A549 (cell line): ENCODE measurements around the gene CDK4. TPM values are rescaled to one million over a fixed set of nuclear protein-coding genes. Genes with fewer than 3 reads are reported as not detected.

Experiments used
- ATAC-seq, 2 experiments: fragments of 200-7000 bp in 1 of 2; fragments of >200 bp in 1 of 2; cut with Nextera tagmentation in 1 of 2; cut with Tn5 transposase in 1 of 2; 3 replicates each; pipeline versions ENCODE4 v1.8.0 to v1.9.1; 2018 to 2020; ENCODE audit warnings: mild to moderate bottlenecking in 1 of 2, moderate library complexity in 1 of 2
- CTCF ChIA-PET: fragments of 300-600 bp; sonication (Branson Sonifier 250); formaldehyde crosslinking; extraction: SDS; loops from one replicate; lab custom pipeline; 2021; ENCODE audit warnings: antibody characterized with exemption, inconsistent platforms; lab: Yijun Ruan, JAX
- POLR2A ChIA-PET: fragments of 350-600 bp; formaldehyde crosslinking; extraction: SDS; loops from one replicate; lab custom pipeline; 2021; ENCODE audit warnings: antibody characterized with exemption, inconsistent platforms; lab: Yijun Ruan, JAX
- DNase-seq, 2 experiments: peaks; one replicate each; pipeline versions ENCODE4 v3.0.0 to v3.0.0-alpha.2; 2011 to 2016; ENCODE audit warnings: low read depth in 1 of 2, low spot score in 1 of 2
- FAIRE-seq: peaks from 2 replicates; lab custom pipeline; 2011; peaks lifted over from hg19 to GRCh38; lab: Jason Lieb, UNC
- H3K27ac ChIP-seq, 2 experiments: fragments of >200 bp; sonication (Bioruptor Twin); formaldehyde crosslinking; 3 replicates each; pipeline ENCODE4 v1.5.1; 2016 to 2017
- H3K4me1 ChIP-seq: fragments of >200 bp; sonication (Bioruptor Twin); formaldehyde crosslinking; 3 replicates; pipeline ENCODE4 v1.6.1; 2016
- H3K4me2 ChIP-seq: fragments of >200 bp; sonication (Bioruptor Twin); formaldehyde crosslinking; 3 replicates; pipeline ENCODE4 v1.6.1; 2016
- H3K4me3 ChIP-seq: fragments of >200 bp; sonication (Bioruptor Twin); formaldehyde crosslinking; 3 replicates; pipeline ENCODE4 v1.5.1; 2016
- H3K9me3 ChIP-seq: fragments of >200 bp; sonication (Bioruptor Twin); formaldehyde crosslinking; 3 replicates; pipeline ENCODE4 v1.6.1; 2016
- BCL3 ChIP-seq: fragments of >200 bp; sonication (Bioruptor Twin); formaldehyde crosslinking; IDR thresholded peaks from 3 replicates; pipeline ENCODE4 v1.6.1; 2016
- CBX2 ChIP-seq: fragments of 200-600 bp; sonication (generic); IDR thresholded peaks from 2 replicates; pipeline ENCODE4 v1.6.1; 2016; ENCODE audit warnings: low read depth, mild to moderate bottlenecking, borderline replicate concordance
- CBX8 ChIP-seq: fragments of 200-600 bp; sonication (generic); IDR thresholded peaks from 2 replicates; pipeline ENCODE4 v1.6.1; 2016
- CHD4 ChIP-seq: fragments of 200-600 bp; sonication (generic); IDR thresholded peaks from 2 replicates; pipeline ENCODE4 v1.6.1; 2016; ENCODE audit warnings: antibody characterized with exemption, mild to moderate bottlenecking, borderline replicate concordance
- EHMT2 ChIP-seq: fragments of 200-600 bp; sonication (generic); IDR thresholded peaks from 2 replicates; pipeline ENCODE4 v1.6.1; 2016; ENCODE audit warnings: antibody characterized with exemption, low read depth, mild to moderate bottlenecking, moderate library complexity
- FOSB ChIP-seq: fragments of 250-450 bp; sonication (Bioruptor Pico); IDR thresholded peaks from 2 replicates; pipeline ENCODE4 v1.5.0; 2020; ENCODE audit warnings: mild to moderate bottlenecking, moderate library complexity
- FOSL2 ChIP-seq, 2 experiments: fragments of 450-650 bp in 1 of 2; fragments of >200 bp in 1 of 2; sonication (Bioruptor Twin) in 1 of 2; formaldehyde crosslinking; IDR thresholded peaks; 2 replicates each; pipeline versions ENCODE4 v1.5.0 to v1.6.1; 2016 to 2020; ENCODE audit warnings: mild to moderate bottlenecking in 1 of 2, moderate library complexity in 1 of 2
- GATA3 ChIP-seq: IDR thresholded peaks from 2 replicates; pipeline ENCODE4 v1.6.1; 2012; ENCODE audit warnings: borderline replicate concordance
- HDAC2 ChIP-seq: fragments of 200-600 bp; sonication (generic); IDR thresholded peaks from 2 replicates; pipeline ENCODE4 v1.6.1; 2016
- HOXA7 ChIP-seq: fragments of 250-450 bp; sonication (Bioruptor Pico); IDR thresholded peaks from 2 replicates; pipeline ENCODE4 v1.5.0; 2020; ENCODE audit warnings: mild to moderate bottlenecking, moderate library complexity
- HOXB13 ChIP-seq: fragments of 250-450 bp; sonication (Bioruptor Pico); IDR thresholded peaks from 2 replicates; pipeline ENCODE4 v1.5.0; 2020; ENCODE audit warnings: low read depth, mild to moderate bottlenecking, moderate library complexity
- HOXB5 ChIP-seq: fragments of 250-450 bp; sonication (Bioruptor Pico); IDR thresholded peaks from 2 replicates; pipeline ENCODE4 v1.5.0; 2020; ENCODE audit warnings: mild to moderate bottlenecking, moderate library complexity
- JUN ChIP-seq, 2 experiments: fragments of >200 bp; sonication (Bioruptor Twin); formaldehyde crosslinking; IDR thresholded peaks; 2 replicates in 1 of 2; 3 replicates in 1 of 2; pipeline ENCODE4 v1.6.1; 2016 to 2017
- KDM1A ChIP-seq: fragments of 200-600 bp; sonication (generic); IDR thresholded peaks from 2 replicates; pipeline ENCODE4 v1.6.1; 2016; ENCODE audit warnings: low read depth, mild to moderate bottlenecking
- KDM5A ChIP-seq: fragments of 200-600 bp; sonication (generic); IDR thresholded peaks from 2 replicates; pipeline ENCODE4 v1.6.1; 2016; ENCODE audit warnings: antibody characterized with exemption, mild to moderate bottlenecking
- NPAS2 ChIP-seq: fragments of 250-450 bp; sonication (Bioruptor Pico); IDR thresholded peaks from 2 replicates; pipeline ENCODE4 v1.8.0; 2022; ENCODE audit warnings: mild to moderate bottlenecking, moderate library complexity, borderline replicate concordance
- PBX3 ChIP-seq: IDR thresholded peaks from 2 replicates; pipeline ENCODE4 v1.6.1; 2012
- PHF8 ChIP-seq: fragments of 200-600 bp; sonication (generic); IDR thresholded peaks from 2 replicates; pipeline ENCODE4 v1.6.1; 2016; ENCODE audit warnings: low read depth, mild to moderate bottlenecking, antibody characterized with exemption, moderate library complexity, borderline replicate concordance
- POLR2A ChIP-seq: IDR thresholded peaks from 2 replicates; pipeline ENCODE4 v1.6.1; 2012; ENCODE audit warnings: mild to moderate bottlenecking, low read length
- POLR2AphosphoS2 ChIP-seq: conservative IDR thresholded peaks from 2 replicates; pipeline ENCODE4 v1.6.1; 2012; ENCODE audit warnings: low read length, improper control_type of control experiment, inconsistent platforms
- SMC3 ChIP-seq: fragments of >200 bp; sonication (Bioruptor Twin); formaldehyde crosslinking; IDR thresholded peaks from 3 replicates; pipeline ENCODE4 v1.6.1; 2018; ENCODE audit warnings: inconsistent platforms
- SREBF2 ChIP-seq: fragments of 450-650 bp; IDR thresholded peaks from 2 replicates; pipeline ENCODE4 v1.6.1; 2014; ENCODE audit warnings: mild to moderate bottlenecking, moderate library complexity
- TFCP2L1 ChIP-seq: fragments of 250-450 bp; sonication (Bioruptor Pico); IDR thresholded peaks from 2 replicates; pipeline ENCODE4 v1.5.0; 2021; ENCODE audit warnings: mild to moderate bottlenecking
- ZC3H11A ChIP-seq: fragments of 450-650 bp; IDR thresholded peaks from 2 replicates; pipeline ENCODE4 v1.6.1; 2014; ENCODE audit warnings: antibody characterized with exemption, mild to moderate bottlenecking
- WGBS: methylation state at CpG from one replicate; pipeline ENCODE4 v1.1.6; 2017; ENCODE audit errors: missing lambda C conversion rate; 5-methylcytosine and 5-hydroxymethylcytosine counted together
- polyA plus RNA-seq, 4 experiments: library from polyadenylated mRNA; depleted of rRNA in 3 of 4; stranded (reverse); fragments of >200 nt; fragmentation: RNase III in 1 of 4; extraction: RNeasy Plus Mini Kit Qiagen cat#74134 plus additional on column Dnase treatment in 1 of 4; gene quantifications; 2 replicates in 3 of 4; 3 replicates in 1 of 4; pipeline ENCODE4 v1.2.3, GENCODE V29; 2011 to 2017
- TF ChIP-seq, protein P1 (sequence below): IDR thresholded peaks from 2 replicates; pipeline ENCODE4 v1.6.1; 2012; ENCODE audit warnings: low read depth, borderline replicate concordance
- TF ChIP-seq, protein P2 (sequence below): fragments of >200 bp; sonication (Bioruptor Twin); formaldehyde crosslinking; IDR thresholded peaks from 3 replicates; pipeline ENCODE4 v1.5.1; 2016

The CDK4 gene
- polyA plus RNA-seq, 2 of the 4 experiments (the other 2 are of a cell fraction), result 226 to 255 TPM

GRCh38 chr12:57765003-57765697 is 13.0 kb upstream of the CDK4 start:
- ATAC-seq (peak; percentile 72 to 83), FAIRE-seq (no peak), DNase-seq (peak; percentile 70 to 74)
- Histone ChIP-seq H3K27ac (peak overlapping the region; percentile 62 to 88; a peak in 5 of 6 replicates), H3K4me1 (peaks cover 25% of the 10 kb centered on the region), H3K9me3 (no peaks in the 10 kb centered on the region), H3K4me2 (peak overlapping the region; percentile 98), H3K4me3 (peak overlapping the region; percentile 52)
- POLR2A ChIA-PET, result interaction anchor here (1.1 kb wide), 1 partner anchor 39 kb away, joined by 3 read pairs; no protein-coding TSS in a partner anchor
- under 1% methylated on average over 36 of the region's 60 CpGs for WGBS
- TF ChIP-seq BCL3, result no peak
- TF ChIP-seq PHF8, result no peak
- no peak for TF ChIP-seq TFCP2L1 (CRISPR knock-in tag)
- TF ChIP-seq, protein P1, sequence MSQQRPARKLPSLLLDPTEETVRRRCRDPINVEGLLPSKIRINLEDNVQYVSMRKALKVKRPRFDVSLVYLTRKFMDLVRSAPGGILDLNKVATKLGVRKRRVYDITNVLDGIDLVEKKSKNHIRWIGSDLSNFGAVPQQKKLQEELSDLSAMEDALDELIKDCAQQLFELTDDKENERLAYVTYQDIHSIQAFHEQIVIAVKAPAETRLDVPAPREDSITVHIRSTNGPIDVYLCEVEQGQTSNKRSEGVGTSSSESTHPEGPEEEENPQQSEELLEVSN, result peak; percentile 56; the same call in 1 of the 2 replicates
- no peak for TF ChIP-seq SMC3
- no peak for TF ChIP-seq PBX3
- no peak for TF ChIP-seq FOSB
- no peak for TF ChIP-seq CHD4
- peak in 1 of 2 experiments; percentile 30; a peak in 2 of 5 replicates for TF ChIP-seq JUN (IDR thresholded peaks at IDR 0.05)
- TF ChIP-seq EHMT2, result no peak
- TF ChIP-seq, protein P2, sequence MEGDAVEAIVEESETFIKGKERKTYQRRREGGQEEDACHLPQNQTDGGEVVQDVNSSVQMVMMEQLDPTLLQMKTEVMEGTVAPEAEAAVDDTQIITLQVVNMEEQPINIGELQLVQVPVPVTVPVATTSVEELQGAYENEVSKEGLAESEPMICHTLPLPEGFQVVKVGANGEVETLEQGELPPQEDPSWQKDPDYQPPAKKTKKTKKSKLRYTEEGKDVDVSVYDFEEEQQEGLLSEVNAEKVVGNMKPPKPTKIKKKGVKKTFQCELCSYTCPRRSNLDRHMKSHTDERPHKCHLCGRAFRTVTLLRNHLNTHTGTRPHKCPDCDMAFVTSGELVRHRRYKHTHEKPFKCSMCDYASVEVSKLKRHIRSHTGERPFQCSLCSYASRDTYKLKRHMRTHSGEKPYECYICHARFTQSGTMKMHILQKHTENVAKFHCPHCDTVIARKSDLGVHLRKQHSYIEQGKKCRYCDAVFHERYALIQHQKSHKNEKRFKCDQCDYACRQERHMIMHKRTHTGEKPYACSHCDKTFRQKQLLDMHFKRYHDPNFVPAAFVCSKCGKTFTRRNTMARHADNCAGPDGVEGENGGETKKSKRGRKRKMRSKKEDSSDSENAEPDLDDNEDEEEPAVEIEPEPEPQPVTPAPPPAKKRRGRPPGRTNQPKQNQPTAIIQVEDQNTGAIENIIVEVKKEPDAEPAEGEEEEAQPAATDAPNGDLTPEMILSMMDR, result peak; percentile 67
- no peak for TF ChIP-seq KDM1A
- peak; percentile 8; the same call in 1 of the 2 replicates for TF ChIP-seq POLR2A
- no peak for TF ChIP-seq SREBF2
- no peak for TF ChIP-seq NPAS2
- 0 out of 2 replicates have a peak, but pooled peaks have one; percentile 34 for TF ChIP-seq HOXB13 (CRISPR knock-in tag)
- TF ChIP-seq KDM5A, result no peak
- CTCF ChIA-PET, result interaction anchor here (0.8 to 8.0 kb wide), 11 partner anchors 9 to 182 kb away, joined by 3 to 117 read pairs (median 4); partner anchors contain the start of genes MARCHF9 and TSFM

- Histone ChIP-seq H3K4me1 (peaks cover 25% of the 10 kb centered on the region), H3K27ac (peak overlapping the region; percentile 62 to 88; a peak in 5 of 6 replicates), H3K9me3 (no peaks in the 10 kb centered on the region), H3K4me2 (peak overlapping the region; percentile 98), H3K4me3 (peak overlapping the region; percentile 52)
- ATAC-seq (peak; percentile 0 to 2; a peak in 1 of 6 replicates), DNase-seq (no peak), FAIRE-seq (no peak)
- 44% methylated on average over 17 of the region's 17 CpGs for WGBS
- CTCF ChIA-PET, result interaction anchor here (0.8 to 8.0 kb wide), 6 partner anchors 9 to 141 kb away, joined by 3 to 117 read pairs (median 5); partner anchors contain the start of genes MARCHF9 and TSFM
- TF ChIP-seq ZC3H11A, result no peak
- no peak for TF ChIP-seq HOXB5 (CRISPR knock-in tag)
- TF ChIP-seq CBX2, result no peak
- TF ChIP-seq GATA3, result no peak
- TF ChIP-seq POLR2AphosphoS2, result no peak
- no peak for TF ChIP-seq FOSL2 (IDR thresholded peaks at IDR 0.05)
- TF ChIP-seq FOSL2 (CRISPR knock-in tag; IDR thresholded peaks at IDR 0.05), result no peak
- no peak for TF ChIP-seq HDAC2
- no peak for TF ChIP-seq CBX8
- no peak for TF ChIP-seq HOXA7 (CRISPR knock-in tag)
- POLR2A ChIA-PET, result interaction anchor here (1.1 kb wide), 1 partner anchor 39 kb away, joined by 3 read pairs; no protein-coding TSS in a partner anchor
Measured at GRCh38 chr12:57764662-57765002, 12.5 kb upstream of the CDK4 start.
